WI38 (cell line): Measurements from ENCODE around the gene RRM2.

ENCODE experiments used
- H3K4me3 ChIP-seq: 2 replicates; pipeline ENCODE4 v1.5.1; 2011; ENCODE audit warnings: low read depth, mild to moderate bottlenecking, control low read depth, low read length
- TF ChIP-seq, protein P1 (sequence below): IDR thresholded peaks from 2 replicates; pipeline ENCODE4 v1.5.1; 2012; ENCODE audit warnings: low read depth, mild to moderate bottlenecking, control low read depth, low read length

RRM2 gene

DNA sequence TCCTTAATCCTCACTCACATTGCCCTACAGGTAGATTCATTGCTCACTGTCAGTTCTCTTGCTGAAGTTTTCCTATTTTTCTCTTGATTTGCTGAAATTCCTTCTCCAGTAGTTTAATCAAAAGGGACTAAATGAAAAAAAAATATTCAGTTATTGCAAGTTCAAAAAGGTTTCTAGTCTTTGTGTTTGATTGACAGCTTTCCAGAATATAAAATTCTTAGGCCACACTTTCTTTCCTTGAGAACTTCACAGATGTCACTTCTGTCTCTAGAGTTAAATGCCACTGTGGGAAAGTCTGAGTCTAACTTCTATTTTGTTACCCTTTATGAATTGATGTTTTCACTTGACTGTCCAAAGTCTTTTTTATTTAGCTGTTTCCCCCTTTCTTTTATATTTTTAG lies 25.7 kb downstream of the RRM2 start:
- TF ChIP-seq, protein P1, sequence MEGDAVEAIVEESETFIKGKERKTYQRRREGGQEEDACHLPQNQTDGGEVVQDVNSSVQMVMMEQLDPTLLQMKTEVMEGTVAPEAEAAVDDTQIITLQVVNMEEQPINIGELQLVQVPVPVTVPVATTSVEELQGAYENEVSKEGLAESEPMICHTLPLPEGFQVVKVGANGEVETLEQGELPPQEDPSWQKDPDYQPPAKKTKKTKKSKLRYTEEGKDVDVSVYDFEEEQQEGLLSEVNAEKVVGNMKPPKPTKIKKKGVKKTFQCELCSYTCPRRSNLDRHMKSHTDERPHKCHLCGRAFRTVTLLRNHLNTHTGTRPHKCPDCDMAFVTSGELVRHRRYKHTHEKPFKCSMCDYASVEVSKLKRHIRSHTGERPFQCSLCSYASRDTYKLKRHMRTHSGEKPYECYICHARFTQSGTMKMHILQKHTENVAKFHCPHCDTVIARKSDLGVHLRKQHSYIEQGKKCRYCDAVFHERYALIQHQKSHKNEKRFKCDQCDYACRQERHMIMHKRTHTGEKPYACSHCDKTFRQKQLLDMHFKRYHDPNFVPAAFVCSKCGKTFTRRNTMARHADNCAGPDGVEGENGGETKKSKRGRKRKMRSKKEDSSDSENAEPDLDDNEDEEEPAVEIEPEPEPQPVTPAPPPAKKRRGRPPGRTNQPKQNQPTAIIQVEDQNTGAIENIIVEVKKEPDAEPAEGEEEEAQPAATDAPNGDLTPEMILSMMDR: no peak
- H3K4me3 ChIP-seq: no peak overlapping the region

DNA sequence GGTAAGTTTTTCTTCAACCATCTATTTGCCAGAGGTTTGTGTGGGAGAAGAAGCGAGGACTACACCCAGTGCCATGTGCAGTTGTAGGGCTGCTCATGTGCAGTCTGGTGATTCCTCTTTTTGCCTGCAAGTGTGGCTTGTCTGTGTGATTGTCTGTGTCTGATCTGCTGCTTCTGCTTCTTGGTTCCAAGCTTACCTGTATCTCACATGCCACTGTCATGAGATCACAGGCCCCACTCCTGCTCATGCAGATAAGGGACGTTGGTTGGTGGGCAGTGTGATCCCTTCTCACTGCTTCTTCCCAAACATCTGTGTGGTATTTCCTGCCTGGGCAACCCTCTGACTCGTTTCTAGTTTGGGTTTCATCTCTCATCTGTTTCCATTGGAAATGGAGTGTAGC lies 27.1 kb downstream of the RRM2 start:
- no peak overlapping the region for H3K4me3 ChIP-seq
- TF ChIP-seq, protein P1: no peak

DNA sequence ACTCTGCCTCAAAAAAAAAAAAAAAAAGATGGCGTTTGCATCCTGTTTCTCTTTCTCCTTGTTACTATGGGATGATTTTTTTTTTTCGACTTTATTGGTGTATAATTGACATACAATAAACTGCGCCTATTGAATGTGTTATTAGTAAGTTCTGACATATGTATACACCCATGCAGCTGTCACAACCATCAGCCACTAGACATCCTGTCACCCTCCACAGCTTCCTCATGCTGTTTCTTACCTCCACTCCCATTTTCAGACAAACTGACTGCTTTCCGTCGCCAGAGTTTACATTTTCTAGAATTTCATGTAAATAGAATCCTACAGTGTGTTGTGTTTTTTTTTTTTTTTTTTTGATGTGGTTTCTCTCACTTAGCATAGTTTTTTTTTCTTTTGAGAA lies 27.9 kb downstream of the RRM2 start:
- H3K4me3 ChIP-seq: no peak overlapping the region
- TF ChIP-seq, protein P1: no peak

DNA sequence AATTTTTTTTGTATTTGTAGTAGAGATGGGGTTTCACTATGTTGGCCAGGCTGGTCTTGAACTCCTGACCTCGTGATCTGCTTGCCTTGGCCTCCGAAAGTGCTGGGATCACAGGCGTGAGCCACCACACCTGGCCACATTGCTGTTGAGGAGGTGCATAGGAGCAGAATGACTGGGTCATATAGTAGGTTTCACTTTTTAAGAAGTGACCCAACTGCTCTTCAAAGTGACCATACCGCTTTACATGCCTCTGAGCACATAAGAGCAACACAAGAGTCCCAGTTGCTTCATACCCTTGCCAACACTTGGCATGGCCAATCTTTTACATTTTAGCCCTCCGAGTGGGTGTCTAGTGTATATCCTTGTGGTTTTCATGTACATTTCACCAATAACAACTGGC lies 28.9 kb downstream of the RRM2 start:
- TF ChIP-seq, protein P1: no peak
- H3K4me3 ChIP-seq: no peak overlapping the region

DNA sequence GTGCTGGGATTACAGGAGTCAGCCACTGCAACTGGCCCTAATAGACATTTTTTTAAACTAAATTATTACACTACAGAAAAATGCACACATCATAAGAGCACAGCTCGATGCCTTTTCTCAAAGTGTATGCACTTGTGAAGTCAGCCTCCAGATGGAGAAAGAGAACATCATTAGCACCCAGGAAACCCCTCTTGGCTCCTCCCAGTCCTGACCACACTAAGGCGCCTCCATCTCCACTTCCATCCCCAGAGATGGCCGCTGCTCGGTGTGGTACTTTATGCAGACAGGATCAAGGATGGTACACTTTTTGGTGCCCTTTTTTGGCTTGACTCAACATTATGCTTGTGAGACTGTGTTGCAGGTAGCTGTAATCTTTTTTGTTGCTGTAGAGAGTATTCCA lies 34.8 kb downstream of the RRM2 start:
- H3K4me3 ChIP-seq: no peak overlapping the region
- TF ChIP-seq, protein P1: no peak

DNA sequence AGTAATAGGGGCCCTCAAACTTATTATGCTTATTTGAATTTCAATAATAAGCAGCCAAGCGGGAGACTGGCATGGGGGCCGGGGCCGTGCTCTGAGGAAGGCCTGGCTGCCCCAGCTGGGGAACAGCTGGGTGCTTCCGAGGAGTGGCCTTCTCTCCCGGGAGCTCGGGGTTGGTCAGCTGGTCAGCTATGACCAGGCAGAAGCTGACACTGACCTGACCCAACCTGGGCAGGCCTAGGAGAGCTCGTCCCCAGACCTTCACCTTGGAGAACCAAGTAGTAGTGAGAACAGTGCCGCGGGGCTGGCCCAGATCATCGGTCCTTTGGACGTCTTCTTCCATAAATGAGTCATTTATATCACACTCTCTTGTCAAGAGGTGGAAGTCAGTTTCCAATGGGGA lies 36.1 kb downstream of the RRM2 start:
- TF ChIP-seq, protein P1: no peak
- H3K4me3 ChIP-seq: no peak overlapping the region

DNA sequence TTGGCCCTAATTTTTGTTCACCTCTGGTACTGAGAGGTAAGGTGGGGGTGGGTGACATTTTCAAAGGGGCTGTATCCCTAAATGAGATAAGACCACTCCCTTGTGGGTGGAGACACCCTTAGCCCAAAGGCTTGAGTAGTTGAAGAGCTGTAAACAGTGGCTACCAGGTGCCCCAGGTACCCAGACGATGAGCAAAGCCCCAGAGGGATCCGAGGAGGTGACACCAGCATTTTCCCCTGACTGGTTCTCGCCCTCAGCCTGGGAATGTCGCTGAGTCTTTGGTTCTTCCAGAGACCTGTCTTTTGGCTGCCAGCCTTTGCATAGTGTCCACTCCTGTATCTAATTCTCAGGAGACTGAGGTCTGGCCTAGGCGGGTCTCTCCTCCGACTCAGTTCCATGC lies 36.5 kb downstream of the RRM2 start:
- no peak overlapping the region for H3K4me3 ChIP-seq
- TF ChIP-seq, protein P1: no peak
